Astrocyte of the spinal cord (primary cell): Measurements from ENCODE around the gene UPK2.
"Not testable (repeated sequence)": the region's sequence is repeated elsewhere in the genome, so short reads cannot be mapped to it uniquely, and the experiment has no call there.

Source experiments
- DNase-seq: peaks from one replicate; pipeline ENCODE4 v3.0.0; 2011; ENCODE audit warnings: low read depth, low spot score
- H3K4me3 ChIP-seq: 2 replicates; pipeline ENCODE4 v1.5.1; 2011; ENCODE audit warnings: low read depth, mild to moderate bottlenecking, low read length, moderate library complexity
- in situ Hi-C: cut with HindIII; loops from 2 replicates; pipeline ENCODE4 v1.10.0; 2017; ENCODE audit warnings: low sequenced_read_pairs
- TF ChIP-seq, protein P1 (sequence below): IDR thresholded peaks from 2 replicates; pipeline ENCODE4 v1.5.1; 2012; ENCODE audit warnings: low read depth, mild to moderate bottlenecking, low read length, inconsistent platforms

UPK2 gene

DNA sequence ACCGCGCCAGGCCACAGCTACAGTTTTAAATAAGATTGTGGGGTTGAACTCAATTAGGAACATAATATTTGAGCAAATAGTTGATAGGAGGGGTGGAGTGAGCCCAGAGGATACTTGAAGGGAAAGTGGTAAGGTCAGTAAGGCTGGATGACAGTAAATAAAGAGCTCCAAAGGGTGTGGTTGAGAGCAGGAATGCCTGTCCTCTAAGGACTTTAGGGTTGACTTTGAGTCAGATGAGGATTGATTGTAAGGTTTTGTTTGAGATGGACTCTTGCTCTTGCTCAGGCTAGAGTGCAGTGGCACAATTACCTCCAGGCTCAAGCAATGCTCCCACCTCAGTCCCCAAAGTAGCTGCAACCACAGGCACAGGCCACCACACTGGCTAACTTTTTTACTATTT lies 17.9 kb downstream of the UPK2 start:
- no peak for DNase-seq
- in situ Hi-C loops = no loop called here
- TF ChIP-seq, protein P1, sequence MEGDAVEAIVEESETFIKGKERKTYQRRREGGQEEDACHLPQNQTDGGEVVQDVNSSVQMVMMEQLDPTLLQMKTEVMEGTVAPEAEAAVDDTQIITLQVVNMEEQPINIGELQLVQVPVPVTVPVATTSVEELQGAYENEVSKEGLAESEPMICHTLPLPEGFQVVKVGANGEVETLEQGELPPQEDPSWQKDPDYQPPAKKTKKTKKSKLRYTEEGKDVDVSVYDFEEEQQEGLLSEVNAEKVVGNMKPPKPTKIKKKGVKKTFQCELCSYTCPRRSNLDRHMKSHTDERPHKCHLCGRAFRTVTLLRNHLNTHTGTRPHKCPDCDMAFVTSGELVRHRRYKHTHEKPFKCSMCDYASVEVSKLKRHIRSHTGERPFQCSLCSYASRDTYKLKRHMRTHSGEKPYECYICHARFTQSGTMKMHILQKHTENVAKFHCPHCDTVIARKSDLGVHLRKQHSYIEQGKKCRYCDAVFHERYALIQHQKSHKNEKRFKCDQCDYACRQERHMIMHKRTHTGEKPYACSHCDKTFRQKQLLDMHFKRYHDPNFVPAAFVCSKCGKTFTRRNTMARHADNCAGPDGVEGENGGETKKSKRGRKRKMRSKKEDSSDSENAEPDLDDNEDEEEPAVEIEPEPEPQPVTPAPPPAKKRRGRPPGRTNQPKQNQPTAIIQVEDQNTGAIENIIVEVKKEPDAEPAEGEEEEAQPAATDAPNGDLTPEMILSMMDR = no peak
- H3K4me3 ChIP-seq = no peak overlapping the region

DNA sequence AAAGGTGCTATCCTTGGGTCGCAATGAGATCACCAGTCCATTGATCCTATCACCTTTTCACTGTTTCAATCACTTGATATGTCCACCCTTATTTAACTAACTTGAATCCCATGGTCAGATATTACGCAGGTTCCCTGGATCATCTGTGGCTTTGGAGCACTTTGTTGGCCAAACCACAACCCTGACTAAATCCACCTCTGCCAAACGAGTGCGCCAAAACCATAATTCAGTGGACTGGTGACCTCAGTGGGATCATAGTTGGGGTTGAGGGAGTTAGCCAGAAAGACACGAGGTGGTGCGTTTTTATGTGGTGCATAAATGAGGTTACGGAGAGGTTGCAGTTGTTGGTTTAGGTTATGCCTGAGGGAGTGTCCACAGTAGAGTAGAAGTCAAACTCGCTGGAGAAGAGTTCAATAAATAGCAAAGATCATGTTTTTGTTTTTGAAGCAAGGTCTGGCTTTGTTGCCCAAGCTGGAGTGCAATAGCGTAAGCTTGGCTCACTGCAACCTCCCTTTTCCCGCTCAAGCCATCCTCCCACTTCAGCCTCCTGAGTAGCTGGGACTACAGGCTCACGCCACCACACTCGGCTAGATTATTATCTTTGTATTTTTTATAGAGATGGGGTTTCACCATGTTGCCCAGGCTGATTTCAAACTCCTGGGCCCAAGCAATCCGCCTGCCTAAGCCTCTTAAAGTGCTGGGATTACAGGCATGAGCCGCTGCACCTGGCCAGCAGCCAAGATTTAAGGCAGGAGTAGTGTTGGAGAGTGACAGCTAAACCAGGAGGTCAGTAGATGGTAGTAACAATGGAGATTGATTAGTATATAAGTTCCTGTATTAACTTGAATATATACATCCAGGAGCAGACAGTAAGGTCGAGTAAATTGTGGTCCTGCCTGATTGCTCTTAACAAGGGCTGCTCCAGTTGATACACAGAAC lies 19.9 kb downstream of the UPK2 start:
- in situ Hi-C loops = no loop called here
- DNase-seq = peak; percentile 54
- TF ChIP-seq, protein P1 = no peak
- H3K4me3 ChIP-seq = no peak overlapping the region

DNA sequence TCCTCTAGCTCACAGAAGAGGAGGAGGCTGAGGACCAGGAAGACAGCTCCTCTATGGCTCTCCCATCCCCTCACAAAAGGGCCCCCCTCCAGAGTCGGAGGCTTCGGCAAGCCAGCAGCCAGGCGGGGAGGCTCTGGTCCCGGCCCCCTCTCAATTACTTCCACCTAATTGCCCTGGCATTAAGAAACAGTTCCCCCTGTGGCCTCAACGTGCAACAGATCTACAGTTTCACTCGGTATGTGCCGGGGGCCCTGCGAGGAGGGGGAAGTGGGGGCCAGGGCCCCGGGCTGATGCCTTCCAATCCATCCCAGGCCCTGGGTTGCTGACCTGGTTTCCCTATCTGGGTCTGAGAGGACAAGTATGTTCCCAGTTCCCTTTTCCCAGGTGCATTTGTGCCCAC lies 23.3 kb downstream of the UPK2 start:
- no peak overlapping the region for H3K4me3 ChIP-seq
- DNase-seq = no peak
- in situ Hi-C loops = no loop called here
- TF ChIP-seq, protein P1 = no peak

DNA sequence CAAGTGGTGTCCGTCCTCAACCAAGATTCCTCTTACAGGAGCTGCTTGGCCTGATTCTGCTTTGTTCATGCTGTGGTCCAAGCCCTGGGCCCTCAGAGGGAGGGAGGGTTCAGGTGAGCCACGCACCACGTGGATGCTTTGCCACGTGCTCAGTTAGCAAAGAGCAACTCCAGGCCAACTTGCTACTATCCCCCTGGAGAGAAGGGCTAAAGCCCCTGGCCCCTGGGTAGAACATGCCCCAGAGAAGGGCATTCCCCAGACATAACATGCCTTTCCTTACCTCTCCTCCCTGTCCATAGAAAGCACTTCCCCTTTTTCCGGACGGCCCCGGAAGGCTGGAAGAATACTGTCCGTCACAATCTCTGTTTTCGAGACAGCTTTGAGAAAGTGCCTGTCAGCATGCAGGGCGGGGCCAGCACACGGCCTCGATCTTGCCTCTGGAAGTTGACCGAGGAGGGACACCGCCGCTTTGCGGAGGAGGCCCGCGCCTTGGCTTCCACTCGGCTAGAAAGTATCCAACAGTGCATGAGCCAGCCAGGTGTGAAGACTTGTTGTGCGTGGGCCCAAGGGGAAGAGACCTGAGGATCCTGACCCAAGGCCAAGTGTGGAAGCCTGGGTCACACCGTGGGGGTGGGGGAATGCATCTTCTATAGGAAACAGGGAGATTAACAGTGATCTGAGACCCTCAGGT lies 24.2 kb downstream of the UPK2 start:
- in situ Hi-C loops = no loop called here
- TF ChIP-seq, protein P1 = no peak
- DNase-seq = no peak
- no peak overlapping the region for H3K4me3 ChIP-seq

DNA sequence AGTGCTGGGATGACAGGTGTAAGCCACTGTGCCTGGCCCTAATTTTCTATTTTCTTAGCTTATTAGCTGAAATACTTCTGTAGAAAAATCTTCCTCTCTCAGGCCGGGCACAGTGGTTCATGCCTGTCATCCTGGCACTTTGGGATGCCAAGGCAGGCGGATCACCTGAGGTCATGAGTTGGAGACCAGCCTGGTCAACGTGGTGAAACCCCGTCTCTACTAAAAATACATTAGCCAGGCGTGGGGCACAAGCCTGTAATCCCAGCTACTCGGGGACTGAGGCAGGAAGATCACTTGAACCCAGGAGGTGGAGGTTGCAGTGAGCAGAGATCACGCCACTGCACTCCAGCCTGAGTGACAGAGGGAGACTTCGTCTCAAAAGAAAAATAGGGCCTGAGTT lies 28.2 kb downstream of the UPK2 start:
- in situ Hi-C loops, DNase-seq, H3K4me3 ChIP-seq: not testable (repeated sequence)

DNA sequence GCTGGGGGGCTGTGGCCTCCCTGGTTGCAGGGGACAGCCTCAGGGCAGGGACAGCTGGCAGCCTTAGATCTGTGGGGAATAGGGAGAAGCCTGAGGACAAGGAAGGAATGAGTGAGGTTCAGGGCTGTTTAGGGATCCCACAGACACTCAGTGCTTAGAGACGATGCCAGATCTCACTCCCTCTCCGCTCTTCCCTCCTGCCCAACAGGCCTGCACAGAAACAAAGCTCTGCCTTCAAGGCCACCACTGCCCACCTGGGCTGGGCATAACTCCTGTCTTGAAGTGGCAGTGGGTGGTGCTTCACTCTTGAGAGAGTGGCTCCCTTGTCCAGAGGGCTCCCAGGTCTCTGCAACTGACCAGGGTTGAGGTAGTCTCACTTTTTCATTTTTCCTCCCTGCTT lies 28.7 kb downstream of the UPK2 start:
- H3K4me3 ChIP-seq = no peak overlapping the region
- DNase-seq = no peak
- in situ Hi-C loops = no loop called here
- TF ChIP-seq, protein P1 = no peak

DNA sequence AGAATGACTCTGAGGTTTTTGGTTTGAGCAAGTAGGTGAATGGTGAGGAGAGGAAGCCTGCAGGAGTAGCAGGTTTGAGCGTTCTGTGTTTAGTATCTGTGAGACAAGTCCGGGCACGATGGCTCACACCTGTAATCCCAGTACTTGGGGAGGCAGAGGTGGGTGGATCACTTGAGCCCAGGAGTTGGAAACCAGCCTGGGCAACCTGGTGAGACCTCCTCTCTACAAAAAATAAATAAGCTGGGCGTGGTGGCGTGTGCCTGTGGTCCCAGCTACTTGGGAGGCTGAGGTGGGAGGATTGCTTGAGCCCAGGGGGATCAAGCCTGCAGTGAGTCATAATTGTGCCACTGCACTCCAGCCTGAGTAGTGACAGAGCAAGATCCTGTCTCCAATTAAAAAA lies 32.2 kb downstream of the UPK2 start:
- TF ChIP-seq, protein P1 = no peak
- no peak for DNase-seq
- no peak overlapping the region for H3K4me3 ChIP-seq
- in situ Hi-C loops = no loop called here

DNA sequence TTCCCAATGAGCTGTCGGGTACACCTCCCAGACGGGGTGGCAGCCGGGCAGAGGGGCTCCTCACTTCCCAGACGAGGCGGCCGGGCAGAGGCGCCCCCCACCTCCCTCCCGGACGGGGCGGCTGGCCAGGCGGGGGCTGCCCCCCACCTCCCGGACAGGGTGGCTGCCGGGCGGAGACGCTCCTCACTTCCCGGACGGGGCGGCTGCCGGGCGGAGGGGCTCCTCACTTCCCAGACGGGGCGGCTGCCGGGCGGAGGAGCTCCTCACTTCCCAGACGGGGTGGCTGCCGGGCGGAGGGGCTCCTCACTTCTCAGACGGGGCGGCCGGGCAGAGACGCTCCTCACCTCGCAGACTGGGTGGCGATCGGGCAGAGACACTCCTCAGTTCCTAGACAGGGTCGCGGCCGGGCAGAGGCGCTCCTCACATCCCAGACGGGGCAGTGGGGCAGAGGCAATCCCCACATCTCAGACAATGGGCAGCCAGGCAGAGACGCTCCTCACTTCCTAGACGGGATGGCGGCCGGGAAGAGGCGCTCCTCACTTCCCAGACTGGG lies 35.5 kb downstream of the UPK2 start:
- H3K4me3 ChIP-seq, in situ Hi-C loops, DNase-seq: not testable (repeated sequence)
